HG02885 (cell line): ENCODE data around the gene NLRP6.
A peak's percentile ranks its signal among the peaks of the same experiment; 100 is the strongest.
"Not testable (repeated sequence)": the region's sequence is repeated elsewhere in the genome, so short reads cannot be mapped to it uniquely, and the experiment has no call there.

ENCODE experiments used
- ATAC-seq: cut with Tn5 transposase; IDR thresholded peaks from one replicate; pipeline ENCODE4 v1.9.1; 2021; ENCODE audit warnings: mild to moderate bottlenecking; ENCODE audit not compliant: unreplicated experiment, poor library complexity

Gene NLRP6

DNA sequence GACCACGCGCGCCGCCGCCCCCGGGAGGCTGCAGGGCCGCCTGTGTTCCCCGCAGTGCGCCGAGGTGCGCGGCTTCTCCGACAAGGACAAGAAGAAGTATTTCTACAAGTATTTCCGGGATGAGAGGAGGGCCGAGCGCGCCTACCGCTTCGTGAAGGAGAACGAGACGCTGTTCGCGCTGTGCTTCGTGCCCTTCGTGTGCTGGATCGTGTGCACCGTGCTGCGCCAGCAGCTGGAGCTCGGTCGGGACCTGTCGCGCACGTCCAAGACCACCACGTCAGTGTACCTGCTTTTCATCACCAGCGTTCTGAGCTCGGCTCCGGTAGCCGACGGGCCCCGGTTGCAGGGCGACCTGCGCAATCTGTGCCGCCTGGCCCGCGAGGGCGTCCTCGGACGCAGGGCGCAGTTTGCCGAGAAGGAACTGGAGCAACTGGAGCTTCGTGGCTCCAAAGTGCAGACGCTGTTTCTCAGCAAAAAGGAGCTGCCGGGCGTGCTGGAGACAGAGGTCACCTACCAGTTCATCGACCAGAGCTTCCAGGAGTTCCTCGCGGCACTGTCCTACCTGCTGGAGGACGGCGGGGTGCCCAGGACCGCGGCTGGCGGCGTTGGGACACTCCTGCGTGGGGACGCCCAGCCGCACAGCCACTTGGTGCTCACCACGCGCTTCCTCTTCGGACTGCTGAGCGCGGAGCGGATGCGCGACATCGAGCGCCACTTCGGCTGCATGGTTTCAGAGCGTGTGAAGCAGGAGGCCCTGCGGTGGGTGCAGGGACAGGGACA is 2.7 kb downstream of the NLRP6 start:
- ATAC-seq: no peak

DNA sequence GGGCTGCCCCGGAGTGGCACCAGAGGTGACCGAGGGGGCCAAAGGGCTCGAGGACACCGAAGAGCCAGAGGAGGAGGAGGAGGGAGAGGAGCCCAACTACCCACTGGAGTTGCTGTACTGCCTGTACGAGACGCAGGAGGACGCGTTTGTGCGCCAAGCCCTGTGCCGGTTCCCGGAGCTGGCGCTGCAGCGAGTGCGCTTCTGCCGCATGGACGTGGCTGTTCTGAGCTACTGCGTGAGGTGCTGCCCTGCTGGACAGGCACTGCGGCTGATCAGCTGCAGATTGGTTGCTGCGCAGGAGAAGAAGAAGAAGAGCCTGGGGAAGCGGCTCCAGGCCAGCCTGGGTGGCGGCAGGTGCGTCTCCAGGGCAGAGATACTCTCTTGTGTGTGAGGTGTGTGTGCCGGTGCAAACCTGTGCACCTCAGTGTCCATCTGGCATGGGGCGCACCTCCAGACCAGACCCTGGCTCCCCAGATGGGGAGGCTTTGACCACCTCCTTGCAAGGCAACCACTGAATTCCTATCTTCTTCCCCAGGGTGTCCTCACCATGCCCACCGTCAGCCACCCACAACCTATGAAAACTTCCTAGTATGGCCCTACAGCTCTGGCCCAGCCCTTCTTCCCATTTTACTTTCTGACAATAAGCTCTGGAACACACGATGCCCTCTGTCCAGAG is 3.4 kb downstream of the NLRP6 start:
- ATAC-seq: no peak

DNA sequence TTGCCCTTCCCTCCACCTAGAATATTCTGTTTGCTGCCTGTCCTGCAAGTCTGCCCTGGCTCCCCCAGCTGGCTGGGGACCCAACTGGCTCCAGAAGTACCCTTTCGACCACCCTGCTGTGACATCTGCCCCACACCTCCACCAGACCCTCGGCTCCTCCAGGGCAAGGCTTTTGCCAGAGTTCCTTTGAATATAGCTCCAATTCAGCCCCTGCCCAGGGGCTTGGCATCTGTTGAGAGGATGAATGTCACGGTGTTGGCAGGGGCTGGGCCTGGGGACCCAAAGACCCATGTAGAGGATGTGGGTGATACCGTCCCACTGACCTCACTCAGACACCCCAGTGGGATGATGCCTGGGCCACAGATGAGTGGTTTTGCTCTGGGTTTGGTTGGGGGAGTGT is 4.0 kb downstream of the NLRP6 start:
- ATAC-seq: no peak

DNA sequence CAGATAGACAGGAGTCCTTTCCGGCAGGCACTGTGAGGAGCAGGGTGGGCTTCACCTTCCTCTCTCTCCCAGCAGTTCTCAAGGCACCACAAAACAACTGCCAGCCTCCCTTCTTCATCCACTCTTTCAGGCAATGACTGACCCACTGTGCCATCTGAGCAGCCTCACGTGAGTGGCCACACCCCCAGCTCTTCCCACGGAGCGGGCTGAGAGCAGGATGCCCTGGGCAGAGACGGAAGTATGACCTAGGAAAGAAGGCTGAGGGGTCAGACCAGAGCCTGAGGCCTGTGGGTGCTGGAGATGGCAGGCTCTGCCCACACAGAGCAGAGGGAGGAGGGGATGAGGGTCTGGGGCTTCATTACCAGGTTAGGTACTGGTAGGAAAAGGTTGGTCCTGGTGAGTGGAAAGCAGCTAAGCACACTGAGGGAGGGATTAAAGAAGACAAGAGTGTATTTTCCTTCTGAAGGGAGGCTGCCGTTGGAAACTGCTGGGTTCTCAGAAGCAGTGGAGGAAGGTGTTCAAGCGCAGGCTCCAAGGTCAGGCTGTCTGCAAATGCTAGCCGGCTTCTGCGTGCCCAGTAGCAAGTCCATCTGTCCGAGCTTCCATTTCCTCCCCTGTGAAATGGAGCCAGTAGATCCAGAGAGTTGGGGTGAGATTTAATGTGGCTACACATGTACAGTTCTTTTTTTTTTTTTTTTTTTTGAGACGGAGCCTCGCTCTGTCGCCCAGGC is 4.6 kb downstream of the NLRP6 start:
- ATAC-seq: no peak

DNA sequence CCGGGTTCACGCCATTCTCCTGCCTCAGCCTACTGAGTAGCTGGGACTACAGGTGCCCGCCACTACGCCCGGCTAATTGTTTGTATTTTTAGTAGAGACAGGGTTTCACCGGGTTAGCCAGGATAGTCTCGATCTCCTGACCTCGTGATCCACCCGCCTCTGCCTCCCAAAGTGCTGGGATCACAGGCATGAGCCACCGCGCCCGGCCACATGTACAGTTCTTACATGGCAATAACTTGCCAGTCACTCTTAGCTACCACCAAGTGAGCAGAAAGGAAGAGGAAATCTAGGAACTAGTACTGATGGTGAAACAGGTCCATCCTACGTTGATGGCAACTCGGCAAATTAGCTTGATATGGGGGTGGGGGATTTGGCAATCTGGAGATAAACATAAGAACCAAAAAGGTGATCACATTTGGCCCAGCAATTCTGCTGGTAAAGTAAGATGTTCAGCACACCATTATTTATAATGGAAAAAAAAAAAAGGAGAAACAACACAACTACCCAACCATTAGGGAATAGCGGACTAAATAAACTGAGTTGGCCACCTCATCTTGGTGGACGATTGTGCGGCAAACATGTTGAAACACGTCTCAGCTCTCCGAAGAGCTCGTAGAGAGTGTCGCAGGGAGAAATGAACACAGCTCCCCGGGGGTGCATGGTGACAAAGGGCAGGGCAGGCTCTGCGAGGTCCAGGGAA is 5.3 kb downstream of the NLRP6 start:
- ATAC-seq: no peak

DNA sequence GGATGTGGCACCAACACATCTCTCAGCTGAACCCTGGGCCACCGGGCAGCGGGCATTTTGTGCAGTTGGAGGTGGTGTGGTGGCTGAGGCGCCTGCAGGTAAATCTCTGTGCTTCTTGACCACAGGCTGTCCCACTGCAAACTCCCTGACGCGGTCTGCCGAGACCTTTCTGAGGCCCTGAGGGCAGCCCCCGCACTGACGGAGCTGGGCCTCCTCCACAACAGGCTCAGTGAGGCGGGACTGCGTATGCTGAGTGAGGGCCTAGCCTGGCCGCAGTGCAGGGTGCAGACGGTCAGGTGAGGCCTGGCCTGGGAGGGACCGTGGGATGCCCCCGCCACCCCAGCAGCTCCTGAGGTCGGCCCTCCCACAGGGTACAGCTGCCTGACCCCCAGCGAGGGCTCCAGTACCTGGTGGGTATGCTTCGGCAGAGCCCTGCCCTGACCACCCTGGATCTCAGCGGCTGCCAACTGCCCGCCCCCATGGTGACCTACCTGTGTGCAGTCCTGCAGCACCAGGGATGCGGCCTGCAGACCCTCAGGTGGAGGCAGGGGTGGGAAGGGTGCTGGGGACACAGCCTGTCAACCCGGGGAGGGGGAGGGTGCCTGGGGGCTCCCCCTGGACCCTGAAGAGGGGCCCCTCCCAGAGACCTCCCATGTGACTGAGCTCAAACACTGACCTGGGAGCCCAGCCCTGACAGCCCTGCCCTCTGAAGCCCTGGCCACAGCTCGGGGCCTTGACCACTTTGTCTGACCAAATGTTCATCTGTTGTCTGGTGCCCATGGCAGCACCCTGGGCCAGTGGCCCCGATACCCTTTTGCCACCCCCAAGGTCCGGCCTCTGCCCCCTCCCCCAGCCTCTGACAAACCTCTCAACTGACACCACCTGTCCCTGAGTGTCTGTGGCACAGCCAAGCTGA is 6.2 kb downstream of the NLRP6 start:
- ATAC-seq: no peak

DNA sequence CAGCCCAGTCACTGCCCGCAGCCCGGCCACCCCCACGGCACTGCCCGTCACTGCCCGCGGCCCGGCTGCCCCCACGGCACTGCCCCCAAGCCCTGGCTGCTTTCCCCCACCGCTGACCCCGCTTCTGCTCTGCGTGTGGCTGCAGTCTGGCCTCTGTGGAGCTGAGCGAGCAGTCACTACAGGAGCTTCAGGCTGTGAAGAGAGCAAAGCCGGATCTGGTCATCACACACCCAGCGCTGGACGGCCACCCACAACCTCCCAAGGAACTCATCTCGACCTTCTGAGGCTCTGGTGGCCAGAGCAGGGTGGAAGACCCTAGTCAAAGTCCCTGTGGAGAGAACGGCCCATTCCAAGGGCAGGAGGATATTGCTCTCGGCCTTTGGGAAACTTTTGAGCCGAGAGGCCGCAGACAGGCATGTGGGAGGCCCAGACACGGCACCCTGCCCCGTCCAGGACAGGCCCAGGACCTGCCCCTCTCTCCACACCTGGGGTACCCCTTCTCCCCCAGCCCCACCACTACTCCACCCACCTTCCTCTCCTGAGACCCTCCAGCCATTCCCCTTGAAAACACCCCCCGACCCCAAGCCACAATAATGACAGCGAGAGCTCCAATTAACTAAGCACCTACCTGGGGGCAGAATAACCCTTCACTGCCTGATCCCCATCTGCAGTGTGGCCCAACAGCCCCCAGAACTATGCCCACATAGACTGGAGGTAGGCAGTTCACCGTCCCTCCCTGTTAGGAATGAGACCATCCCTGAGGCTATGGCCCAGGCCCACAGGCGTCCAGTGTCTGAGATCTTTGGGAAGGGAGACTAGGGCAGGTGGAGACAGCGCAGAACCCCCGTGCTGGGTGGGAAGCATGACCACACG is 7.0 kb downstream of the NLRP6 start:
- ATAC-seq: no peak

DNA sequence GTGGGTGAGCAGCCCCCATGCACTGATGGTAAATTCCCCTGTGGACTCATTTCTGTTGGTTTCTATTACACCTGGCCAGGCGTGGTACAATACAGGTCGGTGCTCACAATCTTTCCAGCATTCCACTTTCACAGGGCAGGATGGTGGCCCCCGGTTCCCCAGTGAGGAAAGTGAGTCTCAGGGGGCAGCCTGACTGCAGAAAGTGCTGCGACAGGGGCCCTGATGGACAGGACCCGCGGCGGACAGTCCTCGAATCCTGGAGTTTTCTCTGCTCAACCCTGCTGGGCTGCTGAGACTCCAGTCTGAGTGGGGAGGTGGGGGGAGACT is 7.7 kb downstream of the NLRP6 start:
- no peak for ATAC-seq

DNA sequence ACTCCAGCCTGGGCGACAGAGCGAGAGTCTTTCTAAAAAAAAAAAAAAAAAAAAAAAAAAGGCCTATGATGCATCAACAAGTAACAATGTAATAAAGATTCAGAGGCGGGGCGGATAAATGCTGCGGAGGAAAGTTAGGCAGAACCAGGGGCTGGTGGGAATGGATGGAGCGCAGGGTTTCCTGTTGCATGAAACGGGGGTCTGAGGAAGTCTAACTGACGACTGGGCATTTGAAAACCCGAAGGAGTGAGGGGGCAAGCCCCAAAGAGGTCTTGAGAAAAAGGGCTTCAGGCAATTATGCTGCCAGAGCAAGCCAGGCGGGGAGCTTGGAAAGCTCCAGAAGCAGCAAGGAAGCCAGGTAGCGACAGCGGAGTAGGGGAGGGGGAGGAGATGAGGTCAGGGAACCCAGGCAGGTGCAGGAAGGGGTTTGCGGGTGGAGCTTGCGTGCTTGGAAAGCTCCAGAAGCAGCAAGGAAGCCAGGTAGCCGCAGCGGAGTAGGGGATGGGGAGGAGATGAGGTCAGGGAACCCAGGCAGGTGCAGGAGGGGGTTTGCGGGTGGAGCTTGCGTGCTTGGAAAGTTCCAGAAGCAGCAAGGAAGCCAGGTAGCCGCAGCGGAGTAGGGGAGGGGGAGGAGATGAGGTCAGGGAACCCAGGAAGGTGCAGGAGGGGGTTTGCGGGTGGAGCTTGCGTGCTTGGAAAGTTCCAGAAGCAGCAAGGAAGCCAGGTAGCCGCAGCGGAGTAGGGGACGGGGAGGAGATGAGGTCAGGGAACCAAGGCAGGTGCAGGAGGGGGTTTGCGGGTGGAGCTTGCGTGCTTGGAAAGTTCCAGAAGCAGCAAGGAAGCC is 9.0 kb downstream of the NLRP6 start:
- not testable (repeated sequence) for ATAC-seq

DNA sequence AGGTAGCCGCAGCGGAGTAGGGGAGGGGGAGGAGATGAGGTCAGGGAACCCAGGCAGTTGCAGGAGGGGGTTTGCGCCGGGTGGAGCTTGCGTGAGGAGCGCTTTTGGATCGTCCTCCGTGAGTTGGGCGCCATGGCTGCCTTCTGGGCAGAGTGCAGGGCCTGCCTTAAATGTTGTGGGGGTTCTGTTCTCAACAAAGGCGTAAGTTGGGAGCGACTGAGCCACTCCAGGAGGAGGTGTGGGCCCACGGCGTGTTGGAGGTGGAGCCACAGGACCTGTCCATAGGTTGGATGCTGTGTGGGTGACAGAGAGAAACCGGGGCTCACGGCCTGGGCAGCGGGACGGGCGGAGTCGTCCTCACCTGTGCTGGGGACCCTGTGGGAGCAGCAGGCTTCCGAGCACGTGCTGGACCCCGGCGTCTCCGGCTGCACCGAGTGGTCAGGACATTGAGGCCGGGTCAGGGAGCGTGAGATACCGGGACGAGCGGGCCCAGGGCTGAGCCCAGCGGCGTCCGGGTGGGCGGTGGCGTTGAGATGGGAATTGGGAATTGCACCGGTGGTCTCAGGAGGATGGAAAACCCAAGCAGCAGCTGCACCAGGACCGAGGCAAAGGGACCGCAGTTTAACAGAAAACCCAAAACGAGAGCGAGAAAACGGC is 9.7 kb downstream of the NLRP6 start:
- no peak for ATAC-seq

DNA sequence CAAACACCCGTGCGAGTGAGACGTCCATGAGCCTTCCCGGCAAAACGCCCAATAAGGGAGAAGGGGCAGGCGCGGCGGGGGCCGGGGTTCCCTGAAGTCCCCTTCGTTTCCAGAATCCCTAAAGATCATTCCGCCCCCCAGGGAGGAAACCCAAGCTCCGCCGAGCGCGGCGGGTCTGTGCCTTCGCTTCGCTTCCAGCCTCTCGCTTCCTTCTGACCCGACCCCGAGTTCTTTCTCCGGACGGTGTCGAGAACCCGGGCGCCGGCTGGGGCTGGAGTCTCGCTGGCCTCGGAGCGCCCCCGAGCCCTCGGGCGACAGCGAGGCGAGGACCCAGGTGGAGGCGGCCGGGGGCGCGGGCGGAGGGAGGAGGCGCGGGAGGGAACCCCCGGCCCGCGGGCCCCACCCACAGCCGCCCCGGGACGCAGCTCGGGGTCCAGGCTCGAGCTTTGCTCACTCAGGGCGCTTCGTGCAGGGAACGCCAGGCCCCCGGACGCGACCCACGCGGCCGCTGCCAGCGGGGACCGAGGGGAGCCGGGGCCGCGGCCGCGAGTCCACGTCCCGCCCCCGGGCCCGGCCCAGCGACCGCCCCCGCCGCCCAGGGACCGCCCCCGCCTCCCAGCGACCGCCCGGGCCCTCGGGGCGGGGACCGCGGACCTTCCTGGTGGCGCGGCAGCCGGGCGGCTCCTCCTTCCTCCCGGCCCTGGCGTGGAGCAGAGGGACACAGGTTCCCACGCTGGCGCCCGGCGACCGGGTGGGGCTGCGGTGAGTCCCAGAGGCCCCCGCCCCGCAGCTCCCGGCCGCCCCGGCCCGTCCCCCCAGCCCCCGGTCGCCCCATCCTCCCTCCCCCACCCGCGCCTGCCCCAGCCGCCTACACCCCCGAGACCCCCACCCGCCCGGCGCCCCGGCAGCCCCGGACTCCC is 10.5 kb downstream of the NLRP6 start, which contains the start of gene PGGHG:
Gene PGGHG, plus strand, starts transcription at position 649 of the 920 bp plus-strand sequence. CDS start 691 bp downstream, outside the sequence.
- ATAC-seq: peak; percentile 69

DNA sequence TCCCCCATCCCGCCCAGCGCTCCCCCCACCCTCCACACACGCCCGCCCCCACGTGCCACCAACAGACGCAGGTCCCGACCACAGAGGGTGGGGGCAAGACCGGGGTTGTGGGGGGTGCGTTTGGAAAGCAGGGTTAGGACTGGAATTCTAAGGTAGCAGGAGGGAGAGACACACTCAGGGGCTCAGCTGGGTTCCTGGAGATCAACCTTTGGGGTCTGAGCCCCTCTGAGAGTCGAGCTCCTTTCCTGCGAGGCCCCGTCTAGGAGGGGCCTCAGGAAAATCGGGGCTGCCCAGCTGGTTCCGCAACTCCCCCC is 11.1 kb downstream of the NLRP6 start:
- no peak for ATAC-seq

DNA sequence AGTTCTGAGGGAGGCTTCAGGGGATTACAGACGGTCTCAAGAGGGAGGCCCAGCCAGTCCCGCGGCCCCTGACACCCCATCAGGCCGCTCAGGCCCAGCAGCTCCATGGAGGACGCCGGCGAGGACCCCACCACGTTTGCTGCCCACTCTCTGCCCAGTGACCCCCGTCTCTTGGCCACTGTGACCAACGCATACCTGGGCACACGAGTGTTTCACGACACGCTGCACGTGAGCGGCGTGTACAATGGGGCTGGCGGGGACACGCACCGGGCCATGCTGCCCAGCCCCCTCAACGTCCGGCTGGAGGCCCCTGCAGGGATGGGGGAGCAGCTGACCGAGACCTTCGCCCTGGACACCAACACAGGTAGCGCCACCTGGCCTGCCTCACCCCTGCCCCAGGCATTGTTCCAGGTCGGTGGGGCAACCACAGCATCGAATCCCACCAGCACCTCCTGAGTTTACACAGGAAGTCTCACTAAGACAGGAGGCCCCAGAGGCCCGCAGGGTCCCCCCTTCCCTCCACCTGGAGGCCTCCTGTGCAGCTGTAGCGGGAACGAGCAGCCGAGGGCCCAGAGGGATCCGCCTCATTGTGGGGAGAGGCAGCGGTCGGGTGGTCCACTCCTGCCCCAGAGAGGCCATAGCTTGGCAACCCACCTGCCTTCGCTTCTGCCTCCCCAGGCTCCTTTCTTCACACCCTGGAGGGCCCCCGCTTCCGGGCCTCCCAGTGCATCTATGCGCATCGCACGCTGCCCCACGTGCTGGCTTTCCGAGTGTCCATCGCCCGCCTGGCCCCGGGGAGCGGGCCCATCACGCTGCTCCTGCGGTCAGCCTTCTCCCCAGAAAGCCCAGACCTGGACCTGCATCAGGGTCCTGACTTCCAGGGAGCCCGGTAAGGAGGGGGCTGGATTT is 11.8 kb downstream of the NLRP6 start:
- ATAC-seq: no peak

DNA sequence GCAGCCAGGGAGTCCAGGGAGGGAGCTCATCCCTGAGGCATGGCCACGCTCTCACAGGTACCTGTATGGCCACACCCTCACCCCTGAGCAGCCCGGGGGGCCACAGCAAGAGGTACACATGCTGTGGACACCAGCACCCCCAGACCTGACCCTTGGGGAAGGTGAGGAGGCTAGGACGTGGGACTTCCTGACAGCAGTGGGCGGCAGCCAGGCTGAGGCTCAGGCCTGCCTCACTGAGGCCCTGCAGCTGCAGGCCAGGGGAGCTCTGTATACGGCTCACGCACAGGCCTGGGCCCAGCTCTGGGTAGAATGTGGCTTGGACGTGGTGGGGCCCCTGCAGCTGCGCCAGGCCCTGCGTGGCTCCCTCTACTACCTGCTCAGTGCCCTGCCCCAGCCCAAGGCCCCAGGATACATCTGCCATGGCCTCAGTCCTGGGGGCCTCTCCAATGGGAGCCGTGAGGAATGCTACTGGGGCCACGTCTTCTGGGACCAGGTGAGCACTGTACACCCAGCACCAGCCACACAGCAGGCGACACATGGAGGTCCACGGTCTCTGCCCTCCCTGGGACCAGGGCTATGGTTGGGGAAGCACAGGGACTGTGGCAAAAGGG is 12.5 kb downstream of the NLRP6 start:
- no peak for ATAC-seq
